Erythroblast (primary cell): ENCODE measurements around the gene SLC24A3.

Experiments
- GATA1 ChIP-seq: IDR thresholded peaks from 2 replicates; pipeline ENCODE4 v1.6.1; 2011; ENCODE audit warnings: low read depth, mild to moderate bottlenecking, control low read depth, low read length, moderate library complexity
- POLR2A ChIP-seq: IDR thresholded peaks from 2 replicates; pipeline ENCODE4 v1.6.1; 2011; ENCODE audit warnings: mild to moderate bottlenecking, low read length

DNA sequence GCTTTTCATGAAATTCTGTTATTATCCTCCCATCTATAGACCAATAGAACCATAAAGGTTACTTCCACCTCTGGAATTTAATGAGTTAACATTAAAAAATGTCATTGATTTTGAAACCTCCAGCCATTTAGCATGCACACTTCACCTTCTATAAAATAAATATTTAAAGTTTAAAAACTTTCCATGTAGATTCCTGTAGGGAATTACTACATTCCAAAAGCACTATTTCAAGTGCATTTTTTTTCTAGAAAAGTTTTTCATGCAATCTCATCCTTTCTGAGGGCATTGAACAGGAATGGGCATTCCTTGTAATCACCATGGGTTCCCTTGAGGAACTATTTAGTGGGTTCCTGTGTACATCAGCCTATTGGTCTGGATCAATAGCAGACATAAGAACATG is 291.8 kb downstream of the SLC24A3 start:
- TF ChIP-seq POLR2A (no peak), GATA1 (no peak)
